HUDEP-2 (cell line): ENCODE results near the gene EID2B.

Experiments
- DNase-seq, 76 experiments: peaks; one replicate each; lab custom pipeline; 2025; ENCODE audit not compliant: unreplicated experiment in 76 of 76; lab: John Stamatoyannopoulos, UW

Gene EID2B

GRCh38 chr19:39533791-39534190 is 1.1 kb upstream of the EID2B start:
- DNase-seq = no peak

GRCh38 chr19:39533003-39533512 is 406 bp upstream of the EID2B start:
- no peak for DNase-seq

- DNase-seq = no peak
Measured at GRCh38 chr19:39531834-39532232, 819 bp downstream of the EID2B start.

- DNase-seq = no peak
Measured at GRCh38 chr19:39525205-39525604, 7.4 kb downstream of the EID2B start.

GRCh38 chr19:39524495-39524894 is 8.2 kb downstream of the EID2B start:
- DNase-seq = no peak

GRCh38 chr19:39520541-39521484 is 11.8 kb downstream of the EID2B start:
- no peak for DNase-seq

- DNase-seq = no peak
Measured at GRCh38 chr19:39518975-39519374, 13.7 kb downstream of the EID2B start.

GRCh38 chr19:39518458-39518857 is 14.2 kb downstream of the EID2B start:
- no peak for DNase-seq

- DNase-seq = no peak
Measured at GRCh38 chr19:39517432-39517831, 15.2 kb downstream of the EID2B start.

- no peak for DNase-seq
Measured at GRCh38 chr19:39516270-39516669, 16.4 kb downstream of the EID2B start.

GRCh38 chr19:39515551-39516191 is 17.0 kb downstream of the EID2B start:
- DNase-seq = no peak

GRCh38 chr19:39514840-39515550 is 17.7 kb downstream of the EID2B start, which contains the start of gene SELENOV:
TSS of gene SELENOV (plus strand) at chr19:39515139. CDS start at chr19:39515213, 74 bp downstream.
- DNase-seq = no peak

GRCh38 chr19:39512988-39513387 is 19.7 kb downstream of the EID2B start:
- no peak for DNase-seq

GRCh38 chr19:39509233-39509632 is 23.4 kb downstream of the EID2B start:
- DNase-seq = no peak

GRCh38 chr19:39508629-39509028 is 24.0 kb downstream of the EID2B start:
- no peak for DNase-seq

GRCh38 chr19:39507715-39508364 is 24.8 kb downstream of the EID2B start:
- DNase-seq = no peak

- DNase-seq = peak in 67 of 76 experiments; percentile 14 to 82 (median 61)
Measured at GRCh38 chr19:39506944-39507714, 25.5 kb downstream of the EID2B start.

- DNase-seq = no peak
Measured at GRCh38 chr19:39506598-39506943, 26.1 kb downstream of the EID2B start.

- DNase-seq = peak in 70 of 76 experiments; percentile 20 to 87 (median 68)
Measured at GRCh38 chr19:39502640-39503417, 29.8 kb downstream of the EID2B start.
